Vagina (tissue), 2 donors: ENCODE data around the gene SLC25A25.
"Not testable (repeated sequence)": the region's sequence is repeated elsewhere in the genome, so short reads cannot be mapped to it uniquely, and the experiment has no call there.

Experiments
- CTCF ChIP-seq, 3 experiments: fragments of 450-650 bp in 2 of 3; fragments of 200-600 bp in 1 of 3; sonication (generic) in 1 of 3; IDR thresholded peaks; one replicate each; pipeline ENCODE4 v1.5.1; 2017 to 2019; ENCODE audit warnings: antibody characterized with exemption in 3 of 3, mild to moderate bottlenecking in 2 of 3, moderate library complexity in 2 of 3
- POLR2A ChIP-seq, 2 donors: fragments of 450-650 bp; IDR thresholded peaks; one replicate each; pipeline ENCODE4 v1.6.1; 2017; ENCODE audit warnings: antibody characterized with exemption in 2 of 2, mild to moderate bottlenecking in 2 of 2, moderate library complexity in 2 of 2

GRCh38 chr9:128131346-128131745 is 63.3 kb downstream of the SLC25A25 start:
- TF ChIP-seq POLR2A, CTCF (IDR thresholded peaks at IDR 0.05): not testable (repeated sequence)
